Fibroblast of lung (primary cell): ENCODE measurements around the gene CALHM6.

Experiments used
- CTCF ChIP-seq, 2 donors: IDR thresholded peaks in 1 of 2; conservative IDR thresholded peaks in 1 of 2; 1 replicate in 1 of 2; 2 replicates in 1 of 2; pipeline ENCODE4 v1.5.1; 2011 to 2012; ENCODE audit warnings: low read length in 2 of 2, control low read depth in 1 of 2, inconsistent platforms in 1 of 2, low read depth in 1 of 2, mild to moderate bottlenecking in 1 of 2
- EZH2 ChIP-seq: IDR thresholded peaks from 2 replicates; pipeline ENCODE4 v1.5.1; 2012; ENCODE audit warnings: low read length, control low read depth, mild to moderate bottlenecking; ENCODE audit errors: missing control alignments

GRCh38 chr6:116508527-116508926 lies 47.4 kb downstream of the CALHM6 start:
- TF ChIP-seq CTCF (conservative IDR thresholded peaks at IDR 0.05 in 1 of 2, IDR thresholded peaks at IDR 0.05 in 1 of 2; ENCODE audit: low read depth in 1 of 2, low read length in 2 of 2) (no peak), EZH2 (no peak)
